ENCODE measurements around the gene EIF2B4. TPM values are rescaled to one million over a fixed set of nuclear protein-coding genes. Genes with fewer than 3 reads are reported as not detected.

EIF2B4 gene
- total RNA-seq, 1 donor from 2014 or later: 29.7 TPM

GRCh38 chr2:27373567-27373966 is 3.4 kb upstream of the EIF2B4 start:
- H3K4me3 ChIP-seq (ENCODE audit: low read depth, low read length): no peak overlapping the region
- TF ChIP-seq CTCF (IDR thresholded peaks at IDR 0.05; ENCODE audit: insufficient read depth, low read length, severe bottlenecking): no peak
- FAIRE-seq: no peak
- H3K36me3 ChIP-seq (ENCODE audit: control insufficient read depth, insufficient read depth, low read length): peaks cover 28% of the 10 kb centered on the region
- no peaks in the 10 kb centered on the region for H3K27me3 ChIP-seq (ENCODE audit: control insufficient read depth, insufficient read depth, low read length)
- DNase-seq (ENCODE audit: low read depth): no peak

- H3K36me3 ChIP-seq (ENCODE audit: control insufficient read depth, insufficient read depth, low read length): peaks cover 29% of the 10 kb centered on the region
- no peak overlapping the region for H3K4me3 ChIP-seq (ENCODE audit: low read depth, low read length)
- H3K27me3 ChIP-seq (ENCODE audit: control insufficient read depth, insufficient read depth, low read length): no peaks in the 10 kb centered on the region
- no peak for TF ChIP-seq CTCF (IDR thresholded peaks at IDR 0.05; ENCODE audit: insufficient read depth, low read length, severe bottlenecking)
- no peak for FAIRE-seq
- DNase-seq (ENCODE audit: low read depth): no peak
These were observed 2.8 kb upstream of the EIF2B4 start for GRCh38 chr2:27372937-27373336.

GRCh38 chr2:27370816-27371620 is 880 bp upstream of the EIF2B4 start:
- TF ChIP-seq CTCF (IDR thresholded peaks at IDR 0.05; ENCODE audit: insufficient read depth, low read length, severe bottlenecking): no peak
- DNase-seq (ENCODE audit: low read depth) (peak; percentile 47), FAIRE-seq (no peak)
- no peaks in the 10 kb centered on the region for H3K27me3 ChIP-seq (ENCODE audit: control insufficient read depth, insufficient read depth, low read length)
- H3K4me3 ChIP-seq (ENCODE audit: low read depth, low read length): peak overlapping the region; percentile 98
- peaks cover 34% of the 10 kb centered on the region for H3K36me3 ChIP-seq (ENCODE audit: control insufficient read depth, insufficient read depth, low read length)

- DNase-seq (ENCODE audit: low read depth) (peak; percentile 45), FAIRE-seq (no peak)
- H3K4me3 ChIP-seq (ENCODE audit: low read depth, low read length): peak overlapping the region; percentile 98
- TF ChIP-seq CTCF (IDR thresholded peaks at IDR 0.05; ENCODE audit: insufficient read depth, low read length, severe bottlenecking): no peak
- no peaks in the 10 kb centered on the region for H3K27me3 ChIP-seq (ENCODE audit: control insufficient read depth, insufficient read depth, low read length)
- H3K36me3 ChIP-seq (ENCODE audit: control insufficient read depth, insufficient read depth, low read length): peaks cover 25% of the 10 kb centered on the region
These were observed 590 bp downstream of the EIF2B4 start for GRCh38 chr2:27369471-27370025.

GRCh38 chr2:27363933-27364332 is 6.2 kb downstream of the EIF2B4 start:
- peaks cover 18% of the 10 kb centered on the region for H3K36me3 ChIP-seq (ENCODE audit: control insufficient read depth, insufficient read depth, low read length)
- no peak for TF ChIP-seq CTCF (IDR thresholded peaks at IDR 0.05; ENCODE audit: insufficient read depth, low read length, severe bottlenecking)
- no peak for FAIRE-seq
- H3K4me3 ChIP-seq (ENCODE audit: low read depth, low read length): no peak overlapping the region
- DNase-seq (ENCODE audit: low read depth): no peak
- no peaks in the 10 kb centered on the region for H3K27me3 ChIP-seq (ENCODE audit: control insufficient read depth, insufficient read depth, low read length)

Measured in bronchial epithelial cell (primary cell).